Esophagus (tissue), 2 donors: ENCODE results near the gene LHX2. TPM values are rescaled to one million over a fixed set of nuclear protein-coding genes. Genes with fewer than 3 reads are reported as not detected.
A peak's percentile ranks its signal among the peaks of the same experiment; 100 is the strongest.

Experiments used
- H3K27ac ChIP-seq, 2 donors: one replicate each; pipeline ENCODE4 v1.5.1; 2013; ENCODE audit warnings: low read depth in 2 of 2, mild to moderate bottlenecking in 2 of 2, inconsistent platforms in 1 of 2, low read length in 1 of 2, moderate library complexity in 1 of 2
- H3K27me3 ChIP-seq, 2 donors: one replicate each; pipeline ENCODE4 v1.6.1; 2013; ENCODE audit warnings: low read length in 2 of 2, control low read depth in 1 of 2, mild to moderate bottlenecking in 1 of 2; ENCODE audit not compliant: insufficient read depth in 2 of 2, control insufficient read depth in 1 of 2
- H3K36me3 ChIP-seq, 2 donors: one replicate each; pipeline ENCODE4 v1.6.1; 2013; ENCODE audit warnings: low read length in 1 of 2; ENCODE audit not compliant: control insufficient read depth in 2 of 2, insufficient read depth in 2 of 2
- H3K4me1 ChIP-seq, 2 donors: one replicate each; pipeline ENCODE4 v1.6.1; 2013; ENCODE audit warnings: low read length in 1 of 2; ENCODE audit not compliant: control insufficient read depth in 2 of 2, insufficient read depth in 2 of 2
- H3K4me3 ChIP-seq, 2 donors: one replicate each; pipeline ENCODE4 v1.5.1; 2013; ENCODE audit warnings: low read length in 2 of 2, mild to moderate bottlenecking in 2 of 2, low read depth in 1 of 2, moderate library complexity in 1 of 2
- H3K9me3 ChIP-seq, 2 donors: one replicate each; pipeline ENCODE4 v1.6.1; 2013; ENCODE audit warnings: mild to moderate bottlenecking in 2 of 2, low read depth in 1 of 2, low read length in 1 of 2, moderate library complexity in 1 of 2; ENCODE audit not compliant: control insufficient read depth in 2 of 2, insufficient read depth in 1 of 2
- WGBS, 2 donors: extraction: QIAGEN DNeasy Blood & Tissue Kit; methylation state at CpG; one replicate each; pipeline ENCODE4 v1.1.7; 2013; 5-methylcytosine and 5-hydroxymethylcytosine counted together
- polyA plus RNA-seq, 2 donors: library from polyadenylated mRNA; stranded (reverse); fragments of 200-250 nt; gene quantifications; one replicate each; pipeline ENCODE4 v1.2.3, GENCODE V29; 2013
- donor health status: healthy with polysubstance abuse.
- donor health status: Bipolar disorder and iron deficiency.

LHX2 gene
- polyA plus RNA-seq, 2 donors = not detected

DNA sequence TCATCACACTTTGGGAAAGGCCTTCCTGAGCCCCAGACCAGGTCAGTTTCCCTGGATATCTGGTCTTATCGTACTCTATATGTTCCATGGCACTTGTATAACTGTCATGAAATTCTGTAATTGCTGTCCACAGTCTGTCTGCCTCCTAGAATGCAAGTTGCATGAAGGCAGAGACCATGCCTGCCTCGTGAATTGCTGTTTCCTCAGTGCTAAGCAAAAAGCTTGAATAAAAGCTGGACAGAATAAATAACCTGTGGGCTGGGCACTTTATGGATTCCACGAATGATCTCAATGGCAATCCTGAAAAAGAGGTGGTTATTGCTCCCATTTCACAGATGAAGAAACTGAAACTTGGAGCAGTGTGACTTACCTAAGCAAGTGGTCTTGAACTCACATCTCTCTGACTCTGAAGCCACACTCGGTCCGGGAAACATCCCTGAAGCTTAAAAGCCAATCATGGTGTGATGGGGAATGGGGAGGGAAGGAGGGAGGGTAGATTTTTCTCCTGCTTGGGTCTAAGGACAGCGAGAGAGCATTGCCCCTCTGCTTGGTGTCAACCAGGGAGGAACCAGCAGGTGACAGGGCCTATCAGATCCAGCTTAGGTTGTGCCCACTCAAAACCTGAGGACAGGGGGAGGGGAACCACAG, 13.2 kb upstream of the LHX2 start:
- 36 to 46% methylated on average over 6 of the region's 6 CpGs for WGBS, 2 donors
- H3K27me3 ChIP-seq = peaks cover 3 to 26% of the 10 kb centered on the region in 2 donors
- H3K4me3 ChIP-seq = no peak overlapping the region

DNA sequence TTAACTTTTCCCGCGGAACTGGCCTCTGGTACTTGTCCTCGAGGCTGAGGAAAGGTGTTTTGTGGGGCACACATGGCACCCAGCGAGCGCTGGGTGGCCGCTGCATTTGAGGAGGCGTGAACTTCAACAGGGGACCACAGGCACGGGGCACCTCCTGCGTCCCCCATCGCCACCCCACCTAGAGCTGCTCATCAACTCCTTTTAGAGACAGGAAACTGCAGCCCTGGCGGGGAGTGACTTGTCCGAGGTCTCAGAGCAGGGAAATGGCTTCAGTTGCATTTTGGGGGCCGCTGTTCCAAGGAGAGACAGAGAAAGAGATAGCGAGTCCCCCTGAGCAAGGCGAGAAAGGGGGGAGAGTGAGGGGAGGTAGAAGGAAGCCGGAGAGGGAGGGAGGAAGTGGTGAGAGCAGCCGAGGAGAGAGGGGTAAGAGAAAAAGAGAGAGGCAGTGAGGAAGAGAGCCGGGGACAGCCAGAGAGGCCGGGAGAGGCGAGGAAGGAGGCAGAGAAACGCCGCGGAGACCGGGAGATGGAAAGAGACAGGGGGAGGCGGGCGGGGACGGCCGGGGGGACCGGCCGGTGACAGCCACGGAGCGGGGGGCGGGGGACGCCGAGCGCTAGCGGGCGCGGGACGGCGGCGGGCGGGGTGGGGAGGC, 12.5 kb upstream of the LHX2 start:
- no peaks in the 10 kb centered on the region for H3K9me3 ChIP-seq
- peaks cover 3 to 28% of the 10 kb centered on the region in 2 donors for H3K27me3 ChIP-seq
- WGBS, 2 donors = 6 to 10% methylated on average over 19 to 43 of the region's 43 CpGs
- no peak overlapping the region for H3K27ac ChIP-seq
- no peaks in the 10 kb centered on the region for H3K36me3 ChIP-seq
- H3K4me3 ChIP-seq = peak overlapping the region in 1 of 2 donors; percentile 38
- peaks cover 13 to 15% of the 10 kb centered on the region in 2 donors for H3K4me1 ChIP-seq

More for the DNA sequence above, 13.2 kb upstream of the LHX2 start:
- Histone ChIP-seq H3K4me1 (peaks cover 13 to 15% of the 10 kb centered on the region in 2 donors), H3K27ac (no peak overlapping the region), H3K9me3 (no peaks in the 10 kb centered on the region), H3K36me3 (no peaks in the 10 kb centered on the region)

DNA sequence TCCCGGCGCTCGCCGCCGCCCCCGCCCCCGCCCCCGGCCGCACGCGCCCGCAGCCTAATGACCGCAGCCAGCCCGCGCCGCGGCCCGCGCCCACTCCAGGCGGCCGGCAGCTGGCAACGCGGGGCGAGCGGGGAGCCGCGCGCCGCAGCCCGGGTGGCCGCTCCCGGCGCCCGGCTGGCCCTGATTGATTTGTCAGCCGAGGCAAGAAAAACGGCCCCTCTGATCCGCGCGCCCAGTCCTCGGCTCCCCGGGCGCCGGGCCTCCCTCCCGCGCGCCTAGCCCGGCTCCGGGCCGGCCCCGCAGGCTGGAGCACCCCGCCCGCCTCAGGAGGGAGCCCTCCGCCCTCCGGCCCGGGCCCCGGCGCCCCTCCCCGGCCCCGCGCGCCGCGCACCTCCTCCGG, 11.9 kb upstream of the LHX2 start:
- Histone ChIP-seq H3K4me3 (peak overlapping the region in 1 of 2 donors; percentile 38), H3K4me1 (peaks cover 13 to 15% of the 10 kb centered on the region in 2 donors), H3K9me3 (no peaks in the 10 kb centered on the region), H3K27ac (no peak overlapping the region), H3K36me3 (no peaks in the 10 kb centered on the region), H3K27me3 (peaks cover 3 to 32% of the 10 kb centered on the region in 2 donors)
- WGBS, 2 donors = 0 to 1% methylated on average over 10 to 64 of the region's 64 CpGs

DNA sequence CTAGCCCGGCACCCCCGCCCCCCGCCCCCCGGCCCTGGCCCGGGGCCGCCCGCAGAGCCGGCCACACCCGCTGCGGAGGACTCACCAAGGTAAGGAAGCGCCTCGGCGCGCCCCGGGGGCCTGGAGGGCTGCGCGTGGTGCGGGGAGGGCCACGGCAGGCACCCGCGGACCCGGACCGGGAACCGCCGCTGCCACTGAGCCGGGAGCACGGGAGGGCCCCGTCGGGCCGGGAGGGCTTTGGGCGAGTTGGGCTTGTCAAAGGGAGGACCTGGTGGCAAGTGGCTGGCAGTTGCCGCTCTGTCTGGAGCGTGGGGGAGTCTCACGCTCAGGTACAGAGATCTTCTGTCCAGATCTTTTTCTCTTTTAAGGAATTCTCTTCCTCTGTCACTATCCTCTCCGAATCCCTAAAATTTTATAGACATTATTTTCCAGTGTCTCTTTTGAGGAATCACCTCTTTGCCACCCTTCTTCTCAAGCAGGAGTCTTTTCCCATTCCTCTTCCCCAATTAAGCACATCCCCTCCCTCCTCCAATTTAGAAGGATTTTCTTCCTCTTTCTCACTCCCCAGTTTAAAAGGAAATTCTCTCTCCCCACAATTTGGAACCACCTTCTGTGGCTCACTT, 11.3 kb upstream of the LHX2 start:
- no peaks in the 10 kb centered on the region for H3K36me3 ChIP-seq
- no peak overlapping the region for H3K27ac ChIP-seq
- H3K4me1 ChIP-seq = peaks cover 13 to 15% of the 10 kb centered on the region in 2 donors
- H3K4me3 ChIP-seq = peak overlapping the region in 1 of 2 donors; percentile 38
- H3K27me3 ChIP-seq = peaks cover 5 to 35% of the 10 kb centered on the region in 2 donors
- 2 to 3% methylated on average over 27 to 35 of the region's 35 CpGs for WGBS, 2 donors
- H3K9me3 ChIP-seq = no peaks in the 10 kb centered on the region

GRCh38 chr9:124000784-124001457, 10.6 kb upstream of the LHX2 start:
- Histone ChIP-seq H3K9me3 (no peaks in the 10 kb centered on the region), H3K36me3 (no peaks in the 10 kb centered on the region), H3K4me1 (peaks cover 13 to 15% of the 10 kb centered on the region in 2 donors), H3K27ac (no peak overlapping the region), H3K27me3 (peaks cover 7 to 38% of the 10 kb centered on the region in 2 donors), H3K4me3 (no peak overlapping the region)
- WGBS, 2 donors = 7 to 9% methylated on average over 15 of the region's 15 CpGs

GRCh38 chr9:124001458-124001799, 10.1 kb upstream of the LHX2 start:
- WGBS, 2 donors = 3 to 10% methylated on average over 6 of the region's 6 CpGs
- Histone ChIP-seq H3K27me3 (peaks cover 7 to 39% of the 10 kb centered on the region in 2 donors), H3K4me1 (peaks cover 13 to 15% of the 10 kb centered on the region in 2 donors), H3K36me3 (no peaks in the 10 kb centered on the region), H3K27ac (no peak overlapping the region), H3K9me3 (no peaks in the 10 kb centered on the region), H3K4me3 (no peak overlapping the region)

DNA sequence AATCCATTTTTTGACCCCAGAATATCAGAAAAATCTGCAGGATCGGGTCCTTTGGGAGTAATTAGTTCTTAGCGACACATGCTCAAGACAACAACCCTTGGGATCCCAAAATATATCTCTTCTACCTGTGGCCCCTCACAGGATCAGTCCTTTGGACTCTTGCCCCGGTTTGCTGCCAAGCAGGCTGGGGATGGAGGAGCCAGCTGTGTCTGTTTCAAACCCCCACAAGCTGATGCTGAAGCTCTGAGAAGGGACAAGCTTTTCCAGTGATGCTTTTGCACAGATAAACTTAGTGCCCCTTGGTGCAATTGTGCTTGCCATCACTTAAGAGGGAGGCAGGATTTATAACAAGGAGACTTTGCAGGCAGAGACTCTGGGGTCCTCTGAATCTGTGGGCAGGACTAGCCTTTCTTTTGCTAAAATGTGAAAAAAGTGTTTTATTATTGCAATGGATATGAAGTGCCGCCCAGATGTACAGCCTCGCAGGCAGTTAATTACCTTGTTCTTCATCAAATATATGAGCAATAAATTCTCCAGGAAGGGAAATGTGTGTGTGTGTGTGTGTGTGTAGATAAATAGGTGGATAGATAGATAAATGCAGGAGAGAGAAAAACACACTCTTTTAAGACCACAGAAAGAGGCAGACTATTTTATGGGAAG, 9.6 kb upstream of the LHX2 start:
- no peaks in the 10 kb centered on the region for H3K36me3 ChIP-seq
- peaks cover 10 to 14% of the 10 kb centered on the region in 2 donors for H3K4me1 ChIP-seq
- 7 to 16% methylated on average over 5 of the region's 5 CpGs for WGBS, 2 donors
- H3K27me3 ChIP-seq = peaks cover 7 to 41% of the 10 kb centered on the region in 2 donors
- no peaks in the 10 kb centered on the region for H3K9me3 ChIP-seq
- no peak overlapping the region for H3K27ac ChIP-seq
- no peak overlapping the region for H3K4me3 ChIP-seq

- peaks cover 9 to 56% of the 10 kb centered on the region in 2 donors for H3K27me3 ChIP-seq
- peaks cover 1 to 3% of the 10 kb centered on the region in 2 donors for H3K9me3 ChIP-seq
- no peak overlapping the region for H3K4me3 ChIP-seq
- H3K4me1 ChIP-seq = peaks cover 7 to 13% of the 10 kb centered on the region in 2 donors
- no peak overlapping the region for H3K27ac ChIP-seq
- 1 to 10% methylated on average over 4 of the region's 4 CpGs for WGBS, 2 donors
- no peaks in the 10 kb centered on the region for H3K36me3 ChIP-seq
Observed at GRCh38 chr9:124003636-124004349, 7.8 kb upstream of the LHX2 start.
